Ecto neural progenitor cell (in vitro differentiated cells): Measurements from ENCODE around the gene NSDHL.
"Not testable (repeated sequence)": the region's sequence is repeated elsewhere in the genome, so short reads cannot be mapped to it uniquely, and the experiment has no call there.

ENCODE experiments used
- DNase-seq: peaks from one replicate; pipeline ENCODE4 v3.0.0-alpha.2; 2018; ENCODE audit warnings: low spot score

NSDHL gene

DNA sequence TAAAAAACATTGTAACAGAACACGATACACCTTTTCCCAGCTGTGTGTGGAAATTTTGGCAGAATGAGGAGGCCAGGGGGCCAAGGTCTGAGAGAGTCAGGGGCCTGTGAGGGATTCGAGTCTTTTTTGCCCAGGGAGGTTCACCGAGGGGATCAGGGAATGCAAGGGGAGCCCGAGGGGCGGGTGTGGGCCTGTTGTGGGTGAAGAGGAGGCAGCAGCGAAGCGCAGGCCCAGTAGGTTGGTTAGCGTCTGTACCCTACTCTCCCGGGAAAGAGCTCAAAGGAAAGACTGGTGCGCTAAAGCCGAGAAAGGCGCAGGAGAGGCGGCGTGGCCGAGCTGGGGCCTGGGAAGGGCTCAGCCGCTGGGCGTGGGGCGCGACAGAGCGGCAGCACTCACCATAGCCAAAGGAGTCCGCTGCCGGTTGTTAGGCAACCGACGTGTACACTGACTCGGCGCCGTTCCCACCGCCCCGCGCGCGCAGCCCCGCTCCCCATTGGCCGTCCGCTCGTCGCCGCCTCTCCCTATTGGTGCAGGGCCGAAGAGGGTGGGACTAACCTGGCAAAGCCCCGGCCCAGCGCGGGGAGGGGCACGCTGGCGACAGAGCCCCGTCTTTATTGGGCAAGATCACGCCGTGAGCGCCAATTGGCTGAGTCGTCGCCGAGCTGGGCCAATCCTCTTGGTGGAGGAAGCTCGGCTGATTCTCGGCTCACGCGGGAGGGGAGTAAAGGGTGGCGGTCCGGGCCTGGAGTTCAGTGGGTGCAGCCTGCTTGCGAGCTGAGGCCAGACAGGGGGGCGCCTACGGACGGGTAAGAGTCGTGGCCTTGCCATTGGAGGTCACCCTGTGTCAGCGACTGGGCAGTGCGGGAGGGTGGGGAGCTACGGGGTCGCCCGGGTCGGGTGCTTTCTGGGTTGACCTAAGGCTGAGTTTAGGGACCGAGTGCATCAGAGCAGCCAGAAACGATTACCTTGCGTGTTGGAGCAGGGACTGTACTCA lies at the start of gene NSDHL, which contains the start of gene CETN2:
Gene NSDHL (plus strand): TSS at position 752 of the 994 bp plus-strand sequence. CDS start 15,262 bp downstream, outside the sequence.
Gene CETN2 (minus strand): TSS at position 446 of the 994 bp plus-strand sequence. CDS start 47 bp downstream, at position 399.
- DNase-seq = peak; percentile 95

DNA sequence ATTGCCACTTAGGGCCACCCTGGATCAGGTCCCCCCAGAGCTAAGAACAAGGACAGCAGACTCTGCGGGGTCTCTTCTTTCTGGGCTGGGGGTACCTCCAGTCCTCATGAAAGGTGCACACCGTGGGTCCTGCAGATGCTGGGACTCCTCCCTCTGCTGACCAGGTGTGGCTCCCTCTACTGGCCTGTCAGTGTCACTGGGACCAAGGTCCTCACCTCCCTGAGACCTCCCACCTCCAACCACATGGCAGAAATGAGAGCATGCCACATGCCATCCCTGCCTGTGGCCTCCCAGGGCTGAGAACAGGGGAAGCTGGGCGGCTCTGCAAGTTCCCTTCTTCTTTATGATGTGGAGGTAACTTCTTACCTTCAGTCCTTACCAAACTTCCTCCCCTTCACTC lies 43.8 kb upstream of the NSDHL start:
- DNase-seq = not testable (repeated sequence)

DNA sequence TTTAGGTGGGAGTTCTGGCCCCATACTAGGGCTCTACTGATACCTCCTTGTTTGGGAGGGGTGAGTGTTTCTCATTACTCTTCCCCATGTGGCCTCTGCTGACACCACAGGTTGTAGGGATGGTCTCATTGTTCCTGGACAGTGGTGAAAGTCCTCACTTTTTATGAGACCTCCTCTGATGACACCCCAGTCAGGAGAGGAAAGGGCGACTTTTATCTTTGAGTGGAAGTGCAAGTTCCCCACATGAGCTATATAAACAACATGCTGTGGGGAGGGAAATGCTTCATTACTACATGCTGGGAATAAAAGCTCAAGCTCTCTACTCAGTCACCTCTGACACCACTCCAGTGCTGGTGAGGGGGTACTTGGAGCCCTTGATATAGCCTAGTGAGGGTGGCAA lies 31.9 kb upstream of the NSDHL start:
- DNase-seq = no peak

GRCh38 chrX:152806035-152806434 lies 24.8 kb upstream of the NSDHL start:
- no peak for DNase-seq

- no peak for DNase-seq
Observed at GRCh38 chrX:152810403-152810802, 20.5 kb upstream of the NSDHL start.

- no peak for DNase-seq
Observed at GRCh38 chrX:152813206-152813605, 17.7 kb upstream of the NSDHL start.

DNA sequence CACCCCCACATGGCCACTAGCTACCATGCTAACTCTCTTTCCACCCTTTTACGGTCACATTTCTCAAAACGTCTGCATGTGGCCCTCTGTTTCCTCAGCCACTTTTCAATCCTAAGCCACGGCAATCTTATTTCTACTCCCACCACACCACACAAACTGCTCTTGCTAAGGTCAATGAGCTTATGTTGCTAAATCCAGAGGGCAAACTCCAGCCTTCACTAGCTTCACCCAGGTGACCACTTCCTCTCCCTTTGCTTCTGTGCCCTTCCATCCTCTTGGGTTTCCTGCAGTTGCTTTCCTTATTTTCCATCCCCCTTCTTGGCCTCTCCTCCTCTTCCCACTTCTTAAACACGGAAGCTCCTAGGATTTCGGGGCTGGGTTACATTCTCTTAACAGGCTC lies 16.8 kb upstream of the NSDHL start:
- no peak for DNase-seq

DNA sequence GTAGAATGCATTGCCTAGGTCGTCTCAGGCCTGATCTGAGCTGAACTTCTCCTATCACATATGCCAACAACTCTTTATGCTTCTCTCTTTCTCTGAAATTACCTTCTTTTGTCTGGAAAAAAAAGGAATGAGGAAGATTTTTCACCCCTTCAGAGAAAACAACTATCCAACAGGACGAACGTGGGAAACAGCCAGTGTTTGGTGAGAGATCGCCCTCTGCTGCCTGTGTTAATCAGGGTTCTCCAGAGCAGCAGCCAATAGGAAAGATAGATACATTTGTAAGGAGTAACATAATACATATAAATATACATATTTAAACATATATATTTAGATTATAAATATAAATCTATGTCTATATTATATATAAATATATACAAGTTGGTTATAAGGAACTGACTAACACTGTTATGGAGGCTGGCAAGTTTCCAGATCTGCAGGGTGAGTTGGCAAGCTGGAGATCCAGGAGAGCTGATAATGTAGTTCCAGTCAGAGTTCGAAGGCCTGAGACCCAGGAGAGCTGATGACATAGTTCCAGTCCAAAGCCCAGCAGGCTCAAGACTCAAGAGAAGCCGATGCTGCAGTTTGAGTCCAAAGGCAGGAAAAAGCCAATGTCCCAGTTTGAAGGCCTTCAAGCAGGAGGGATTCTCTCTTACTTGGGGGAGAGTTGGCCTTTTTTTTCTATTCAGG lies 13.6 kb upstream of the NSDHL start:
- DNase-seq = no peak

DNA sequence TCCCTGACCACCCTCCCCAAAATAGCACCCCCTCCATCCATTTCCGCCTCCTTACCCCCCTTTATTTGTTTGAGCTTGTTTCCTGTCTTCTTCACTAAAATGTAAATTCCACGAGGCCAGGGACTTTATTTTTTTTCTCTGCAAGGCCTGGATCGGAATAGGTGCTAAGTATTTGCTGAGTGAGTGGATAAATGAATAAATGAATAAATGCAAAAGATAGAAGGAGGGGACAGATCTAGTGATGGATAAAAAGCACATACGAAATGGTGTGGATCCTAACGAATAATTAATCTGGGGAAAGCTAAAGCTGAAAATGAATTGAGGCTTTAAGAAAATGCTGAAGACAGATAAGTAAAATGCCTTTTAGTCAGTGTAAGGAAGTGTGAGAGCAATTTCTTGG lies 12.5 kb upstream of the NSDHL start:
- no peak for DNase-seq

DNA sequence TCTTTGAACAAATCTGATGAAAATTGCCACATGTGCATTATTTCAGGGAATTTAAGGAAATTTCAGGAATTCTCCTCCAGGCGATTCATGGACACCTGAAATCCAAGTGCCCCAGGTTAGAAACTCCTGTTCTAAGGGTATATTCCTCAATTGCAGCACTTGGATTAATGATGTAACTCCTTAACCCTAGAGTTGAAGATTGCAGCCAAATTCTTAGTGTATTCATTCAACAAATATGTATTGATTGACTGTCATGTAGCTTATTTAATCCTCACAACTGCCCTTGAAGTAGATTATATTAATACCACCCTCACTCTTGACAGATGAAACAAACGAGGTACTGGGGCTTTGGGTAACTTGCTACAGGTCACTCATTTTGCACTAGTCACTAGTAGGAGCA lies 11.6 kb upstream of the NSDHL start:
- DNase-seq = no peak

GRCh38 chrX:152819732-152820131 lies 11.1 kb upstream of the NSDHL start:
- no peak for DNase-seq

DNA sequence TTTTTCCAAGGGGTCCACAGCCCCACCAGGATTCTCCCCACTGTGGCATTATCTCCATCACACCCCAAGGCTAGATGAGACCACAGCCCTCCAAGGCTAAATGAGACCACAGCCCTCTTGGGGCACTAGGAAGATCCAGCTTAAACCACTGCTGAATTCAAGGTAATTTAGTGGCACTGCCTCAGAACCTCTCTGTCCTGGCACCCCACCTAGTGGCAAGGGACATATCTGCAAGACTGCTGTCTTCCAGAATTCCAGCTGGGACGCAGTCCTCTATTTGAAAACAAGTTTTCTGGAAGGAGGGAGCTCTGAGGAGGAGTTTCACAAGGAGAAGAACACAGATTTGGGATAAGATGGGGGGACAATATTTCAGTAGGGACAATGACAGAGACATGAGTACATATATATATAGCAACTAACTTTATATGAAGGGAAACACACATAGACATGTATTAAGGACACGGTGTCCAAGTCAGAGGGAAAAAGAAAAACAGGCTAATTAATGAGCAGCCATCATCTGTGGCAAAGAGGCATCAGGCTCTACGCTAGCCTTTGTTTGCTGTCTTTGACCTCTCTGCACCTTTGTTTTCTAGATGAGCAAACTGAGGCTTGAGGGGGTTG lies 9.6 kb upstream of the NSDHL start:
- DNase-seq = no peak

GRCh38 chrX:152822383-152823086 lies 8.3 kb upstream of the NSDHL start:
- DNase-seq = no peak

GRCh38 chrX:152823657-152824056 lies 7.2 kb upstream of the NSDHL start:
- DNase-seq = no peak

DNA sequence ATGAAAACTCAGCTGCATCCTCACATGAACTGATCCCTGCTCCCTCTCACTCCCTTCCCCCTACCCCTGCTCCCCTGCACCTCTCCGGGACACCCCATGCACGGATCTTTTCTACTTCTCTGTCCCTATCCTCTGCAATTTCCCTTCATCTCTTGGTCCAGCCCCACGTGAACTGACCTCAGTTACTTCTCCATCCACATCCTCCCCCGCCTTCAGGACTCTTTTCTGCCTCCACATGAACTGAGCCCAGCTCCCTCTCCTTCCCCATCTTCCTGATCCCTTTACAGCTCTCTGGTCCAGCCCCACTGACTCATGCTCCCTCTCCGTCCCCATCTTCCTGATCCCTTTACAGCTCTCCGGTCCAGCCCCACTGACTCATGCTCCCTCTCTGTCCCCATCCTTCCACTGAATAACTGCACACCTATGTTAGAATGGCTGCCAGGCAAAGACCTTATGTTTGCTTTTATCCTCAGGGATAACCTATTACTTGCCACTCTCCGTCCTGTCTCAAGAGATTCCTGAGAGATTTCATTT lies 6.0 kb upstream of the NSDHL start:
- DNase-seq = no peak

- no peak for DNase-seq
Observed at GRCh38 chrX:152831391-152831790, 528 bp downstream of the NSDHL start.

GRCh38 chrX:152832520-152832919 lies 1.7 kb downstream of the NSDHL start:
- no peak for DNase-seq

GRCh38 chrX:152833378-152833777 lies 2.5 kb downstream of the NSDHL start:
- no peak for DNase-seq

DNA sequence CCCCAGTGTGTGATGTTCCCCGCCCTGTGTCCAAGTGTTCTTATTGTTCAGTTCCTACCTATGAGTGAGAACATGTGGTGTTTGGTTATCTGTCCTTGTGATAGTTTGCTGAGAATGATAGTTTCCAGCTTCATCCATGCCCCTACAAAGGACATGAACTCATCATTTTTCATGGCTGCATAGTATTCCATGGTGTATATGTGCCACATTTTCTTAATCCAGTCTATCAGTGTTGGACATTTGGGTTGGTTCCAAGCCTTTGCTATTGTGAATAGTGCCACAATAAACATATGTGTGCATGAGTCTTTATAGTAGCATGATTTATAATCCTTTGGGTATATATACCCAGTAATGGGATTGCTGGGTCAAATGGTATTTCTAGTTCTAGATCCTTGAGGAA lies 4.6 kb downstream of the NSDHL start:
- DNase-seq = not testable (repeated sequence)

DNA sequence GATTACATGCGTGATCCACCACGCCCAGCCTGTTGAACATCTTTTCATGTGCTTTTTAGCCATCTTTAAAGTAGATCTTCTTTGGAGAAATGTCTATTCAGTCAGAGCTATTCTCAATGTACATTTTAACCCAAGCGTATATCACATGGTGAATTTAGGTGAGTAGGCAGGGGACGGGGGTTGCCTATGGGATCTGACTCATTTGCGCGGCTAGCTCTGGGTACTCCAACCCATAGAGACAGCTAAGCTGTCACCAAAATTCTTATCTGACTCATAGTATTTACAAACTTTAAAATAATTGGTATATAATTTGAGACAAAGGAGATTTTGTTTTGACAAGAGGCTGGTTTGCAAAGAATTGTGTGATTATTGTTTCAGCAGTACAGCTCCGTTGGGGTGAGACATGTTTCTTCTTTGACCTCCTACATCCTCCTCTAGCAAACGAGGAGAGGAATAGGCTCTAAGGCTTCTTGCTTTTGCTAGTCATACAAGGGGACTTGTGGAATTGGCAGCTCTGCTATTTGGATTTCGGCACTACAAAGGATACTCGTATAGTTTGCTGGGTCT lies 12.0 kb downstream of the NSDHL start:
- no peak for DNase-seq

DNA sequence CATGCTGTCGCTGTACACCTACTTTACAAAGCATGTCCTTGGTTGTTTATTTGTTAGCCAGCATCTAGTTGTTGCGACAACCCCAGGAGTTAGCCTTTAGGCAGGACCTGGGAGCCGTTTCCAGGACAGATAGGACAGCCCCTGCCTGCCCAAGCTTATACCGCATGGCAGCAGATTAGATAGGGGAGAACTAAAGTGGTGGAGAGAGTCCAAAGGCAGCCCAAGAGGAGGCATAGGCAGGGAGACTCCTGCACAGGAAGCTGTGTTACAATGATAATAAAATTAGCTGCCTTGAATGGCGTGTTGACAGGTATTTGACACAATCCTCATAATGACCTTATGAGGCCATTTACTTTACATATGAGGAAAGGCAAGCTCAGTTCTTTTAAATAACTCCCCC lies 13.0 kb downstream of the NSDHL start:
- DNase-seq = no peak
